HG02884 (cell line): ENCODE data around the gene G0S2.

Experiments
- ATAC-seq: cut with Tn5 transposase; IDR thresholded peaks from one replicate; pipeline ENCODE4 v1.9.1; 2021; ENCODE audit warnings: mild to moderate bottlenecking, moderate library complexity; ENCODE audit not compliant: unreplicated experiment

G0S2 gene

GRCh38 chr1:209648346-209648745 is 26.9 kb upstream of the G0S2 start:
- ATAC-seq: no peak

- ATAC-seq: no peak
These were observed 26.1 kb upstream of the G0S2 start for GRCh38 chr1:209648931-209649776.

DNA sequence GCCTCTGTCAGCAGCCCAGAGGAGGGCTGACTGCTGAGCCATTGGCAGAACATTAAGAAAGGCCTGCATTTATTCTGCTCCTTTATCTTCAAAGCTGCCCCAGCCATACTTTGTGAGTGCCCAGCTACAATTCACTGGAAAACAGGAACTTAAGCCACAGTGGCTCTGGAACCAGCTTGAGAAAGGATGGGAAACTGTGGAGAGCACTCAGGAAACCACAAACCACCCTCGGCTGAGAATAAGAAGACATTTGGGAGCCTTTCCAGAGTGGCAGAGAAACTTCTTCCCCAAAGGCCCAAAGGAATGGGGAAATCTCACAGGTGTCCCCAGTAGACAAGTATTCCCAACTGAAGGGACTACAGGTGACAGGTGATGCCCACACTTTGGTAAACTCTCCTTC is 24.8 kb upstream of the G0S2 start:
- no peak for ATAC-seq

DNA sequence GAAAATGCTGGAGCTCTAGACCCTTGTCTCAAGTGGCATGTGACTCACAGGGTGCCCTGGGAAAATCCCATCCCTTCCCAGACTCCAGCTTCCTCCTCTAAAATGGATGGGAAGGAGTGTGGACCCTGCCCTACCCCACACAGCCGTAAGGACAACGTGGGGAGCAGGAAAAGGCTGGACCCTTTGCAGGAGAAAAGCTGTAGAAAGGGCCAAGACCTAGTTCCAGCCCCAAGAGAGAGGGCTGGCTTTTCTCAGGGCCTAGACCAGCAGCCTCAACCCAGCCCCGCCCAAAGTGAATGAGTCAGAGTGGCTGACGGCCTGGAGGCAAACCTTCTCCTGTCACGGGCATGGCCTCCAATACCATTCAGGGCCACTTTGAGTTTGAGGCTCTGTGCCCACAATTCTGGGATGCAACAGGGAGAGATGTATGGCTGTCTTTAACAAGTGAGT is 24.0 kb upstream of the G0S2 start:
- ATAC-seq: peak; percentile 65

GRCh38 chr1:209652121-209652735 is 23.0 kb upstream of the G0S2 start, which contains the start of gene LAMB3:
Gene LAMB3, minus strand, starts transcription at chr1:209652425. Its CDS starts 1,481 bp downstream, at chr1:209650944.
- ATAC-seq: no peak

DNA sequence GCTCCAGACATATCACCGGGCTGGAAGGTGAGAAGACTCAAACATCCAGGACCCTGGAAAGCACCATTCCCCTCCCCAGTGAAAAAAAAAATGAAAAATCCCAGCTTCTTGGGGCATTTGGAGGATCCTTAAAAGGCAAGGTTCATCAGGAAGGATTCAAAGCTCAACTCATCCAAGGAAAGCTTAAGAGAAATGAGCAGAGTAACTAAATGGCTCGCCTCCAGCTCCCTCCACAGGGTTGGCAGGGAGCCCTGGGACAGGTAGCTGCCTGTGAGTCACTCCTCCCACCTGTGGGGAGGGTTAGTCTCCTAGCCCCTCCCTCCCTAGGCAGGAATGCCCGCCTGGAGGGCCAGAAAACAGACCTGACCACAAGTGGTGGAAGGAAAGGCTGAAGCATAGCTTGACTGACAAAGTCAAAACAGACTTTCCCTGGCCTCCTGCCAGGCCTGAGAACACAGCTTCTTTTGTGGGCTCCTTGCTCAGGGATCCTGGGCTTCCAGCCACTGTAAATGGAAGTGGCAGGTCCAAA is 22.3 kb upstream of the G0S2 start:
- no peak for ATAC-seq

- no peak for ATAC-seq
These were observed 21.3 kb upstream of the G0S2 start for GRCh38 chr1:209653915-209654351.

DNA sequence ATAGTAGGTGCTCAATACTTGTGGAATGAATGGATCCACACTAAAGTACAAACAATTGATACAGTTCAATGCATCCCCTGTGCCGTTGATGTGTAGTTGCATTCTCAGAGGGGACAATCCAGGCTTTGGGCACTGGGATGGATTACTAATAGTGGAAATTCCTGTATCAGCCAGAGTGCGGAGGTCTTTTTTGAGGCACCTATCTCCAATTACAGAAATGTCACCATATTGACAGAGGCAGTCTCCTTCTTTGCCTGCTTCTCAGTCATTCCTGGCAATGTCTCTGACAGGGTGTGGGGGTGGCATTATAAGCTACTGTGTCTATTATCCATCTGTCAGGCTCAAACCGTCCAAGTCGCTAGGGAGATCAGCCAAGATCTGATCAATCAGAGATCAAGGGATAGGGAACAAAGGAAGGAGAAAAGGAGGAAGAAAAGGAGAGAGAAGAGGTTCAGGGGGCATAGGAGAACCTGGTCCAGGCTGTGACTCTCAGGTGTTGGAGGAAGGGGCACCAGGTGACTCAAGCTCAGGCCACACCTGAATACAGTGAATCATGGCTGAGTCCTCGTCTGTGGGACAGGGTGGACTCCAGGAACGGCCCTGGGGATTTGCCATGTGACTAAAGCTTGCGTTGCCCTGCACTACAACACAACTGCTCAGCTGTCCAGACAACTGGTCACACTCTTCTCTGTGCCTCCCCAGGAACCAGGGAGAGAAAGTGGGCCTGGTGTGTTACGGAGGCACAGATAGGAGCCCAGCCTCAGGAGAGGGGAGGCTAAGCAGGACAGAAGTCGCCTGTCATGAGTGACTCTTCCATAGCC is 19.6 kb upstream of the G0S2 start:
- no peak for ATAC-seq

DNA sequence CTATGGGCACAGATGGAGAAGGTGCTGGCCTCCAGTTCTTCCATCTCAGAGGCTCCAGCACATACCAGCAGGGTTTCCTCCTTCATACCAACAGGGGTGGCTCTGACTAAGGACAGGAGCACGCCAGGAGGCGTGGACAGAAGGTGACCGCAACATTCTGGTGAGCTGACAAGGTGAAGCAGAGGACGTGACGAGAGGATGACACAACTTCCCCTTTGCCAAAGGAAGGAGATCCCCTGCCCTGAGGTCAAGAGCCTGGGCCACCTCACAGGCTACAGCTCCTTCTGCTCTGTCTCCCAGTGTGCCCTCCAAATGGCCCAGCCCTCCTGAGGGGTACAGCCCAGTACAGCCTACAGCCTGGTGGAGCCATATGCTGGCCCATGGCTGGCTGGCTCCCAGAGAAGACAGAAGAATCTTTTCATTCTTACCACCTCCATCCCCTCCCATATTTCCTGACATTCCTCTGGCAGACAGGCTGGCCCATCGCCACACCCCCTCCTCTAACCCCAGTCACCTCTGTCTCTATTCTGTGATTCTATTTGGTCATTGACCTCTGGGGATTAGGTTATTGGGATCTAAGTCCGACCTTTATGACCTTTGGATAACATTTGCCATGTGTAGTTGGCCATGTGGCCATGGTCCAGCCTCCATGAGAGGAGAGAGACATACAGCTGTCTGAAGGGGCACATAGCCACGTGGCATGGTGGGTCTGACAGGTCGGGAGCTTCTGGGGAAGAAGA is 17.9 kb upstream of the G0S2 start:
- no peak for ATAC-seq

GRCh38 chr1:209657918-209658317 is 17.3 kb upstream of the G0S2 start:
- no peak for ATAC-seq

GRCh38 chr1:209659909-209660308 is 15.3 kb upstream of the G0S2 start:
- ATAC-seq: peak; percentile 92

DNA sequence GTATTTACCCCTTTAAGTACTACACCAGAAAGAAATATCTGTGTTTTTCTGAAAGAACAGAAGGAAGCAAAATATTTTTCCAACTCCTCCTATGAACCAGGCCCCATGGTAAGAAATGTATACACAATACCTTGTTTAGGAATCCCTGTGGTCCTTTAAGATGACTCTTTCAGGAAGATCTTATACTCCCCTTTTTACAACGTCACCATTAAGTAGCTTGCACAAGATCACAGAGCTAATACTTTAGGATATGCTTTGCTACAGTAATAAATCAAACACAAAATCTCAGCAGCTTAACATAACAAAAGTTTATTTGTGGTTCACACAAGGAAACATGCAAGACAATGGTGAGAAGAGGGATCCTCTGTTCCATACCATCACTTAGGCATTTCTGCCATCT is 14.1 kb upstream of the G0S2 start:
- ATAC-seq: no peak

- ATAC-seq: no peak
These were observed 12.3 kb upstream of the G0S2 start for GRCh38 chr1:209662879-209663327.

DNA sequence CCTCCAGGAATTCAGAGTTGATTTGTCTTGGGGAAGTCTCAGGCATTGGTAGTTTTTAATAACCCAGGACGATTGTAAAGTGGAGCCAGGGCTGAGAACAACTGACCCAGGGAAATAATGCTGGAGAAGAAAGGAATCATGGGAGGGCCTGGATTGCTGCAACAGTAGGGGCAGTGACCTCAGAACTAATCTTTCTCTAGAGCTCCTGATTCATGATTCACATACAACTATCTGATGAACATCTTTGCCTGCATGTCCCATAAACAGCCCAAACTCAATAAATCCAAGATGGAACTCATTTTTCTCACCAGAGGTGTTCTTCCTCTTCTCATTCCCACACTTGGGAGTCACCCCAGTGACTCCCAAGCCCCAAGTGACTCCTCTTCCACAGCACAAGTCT is 8.1 kb upstream of the G0S2 start:
- no peak for ATAC-seq

GRCh38 chr1:209667708-209668107 is 7.5 kb upstream of the G0S2 start:
- ATAC-seq: peak; percentile 55

GRCh38 chr1:209670441-209671082 is 4.7 kb upstream of the G0S2 start:
- no peak for ATAC-seq

- peak; percentile 90 for ATAC-seq
These were observed 2.2 kb upstream of the G0S2 start for GRCh38 chr1:209672705-209673630.

- ATAC-seq: no peak
These were observed 1.4 kb upstream of the G0S2 start for GRCh38 chr1:209673631-209674417.
